ENCODE results near the gene KRT80.

- no peak for TF ChIP-seq CTCF (conservative IDR thresholded peaks at IDR 0.05; ENCODE audit: low read depth in 2 of 2)
- no peak for TF ChIP-seq EZH2phosphoT487 (IDR thresholded peaks at IDR 0.05; ENCODE audit: unreplicated experiment)
- TF ChIP-seq, protein P1, sequence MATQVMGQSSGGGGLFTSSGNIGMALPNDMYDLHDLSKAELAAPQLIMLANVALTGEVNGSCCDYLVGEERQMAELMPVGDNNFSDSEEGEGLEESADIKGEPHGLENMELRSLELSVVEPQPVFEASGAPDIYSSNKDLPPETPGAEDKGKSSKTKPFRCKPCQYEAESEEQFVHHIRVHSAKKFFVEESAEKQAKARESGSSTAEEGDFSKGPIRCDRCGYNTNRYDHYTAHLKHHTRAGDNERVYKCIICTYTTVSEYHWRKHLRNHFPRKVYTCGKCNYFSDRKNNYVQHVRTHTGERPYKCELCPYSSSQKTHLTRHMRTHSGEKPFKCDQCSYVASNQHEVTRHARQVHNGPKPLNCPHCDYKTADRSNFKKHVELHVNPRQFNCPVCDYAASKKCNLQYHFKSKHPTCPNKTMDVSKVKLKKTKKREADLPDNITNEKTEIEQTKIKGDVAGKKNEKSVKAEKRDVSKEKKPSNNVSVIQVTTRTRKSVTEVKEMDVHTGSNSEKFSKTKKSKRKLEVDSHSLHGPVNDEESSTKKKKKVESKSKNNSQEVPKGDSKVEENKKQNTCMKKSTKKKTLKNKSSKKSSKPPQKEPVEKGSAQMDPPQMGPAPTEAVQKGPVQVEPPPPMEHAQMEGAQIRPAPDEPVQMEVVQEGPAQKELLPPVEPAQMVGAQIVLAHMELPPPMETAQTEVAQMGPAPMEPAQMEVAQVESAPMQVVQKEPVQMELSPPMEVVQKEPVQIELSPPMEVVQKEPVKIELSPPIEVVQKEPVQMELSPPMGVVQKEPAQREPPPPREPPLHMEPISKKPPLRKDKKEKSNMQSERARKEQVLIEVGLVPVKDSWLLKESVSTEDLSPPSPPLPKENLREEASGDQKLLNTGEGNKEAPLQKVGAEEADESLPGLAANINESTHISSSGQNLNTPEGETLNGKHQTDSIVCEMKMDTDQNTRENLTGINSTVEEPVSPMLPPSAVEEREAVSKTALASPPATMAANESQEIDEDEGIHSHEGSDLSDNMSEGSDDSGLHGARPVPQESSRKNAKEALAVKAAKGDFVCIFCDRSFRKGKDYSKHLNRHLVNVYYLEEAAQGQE (IDR thresholded peaks at IDR 0.05; ENCODE audit: unreplicated experiment) = no peak
- TF ChIP-seq EZH2 (IDR thresholded peaks at IDR 0.05; ENCODE audit: low read depth, unreplicated experiment) = no peak
- TF ChIP-seq ZNF114 (CRISPR knock-in tag; IDR thresholded peaks at IDR 0.05) = no peak
- no peak for TF ChIP-seq POLR2AphosphoS5 (IDR thresholded peaks at IDR 0.05; ENCODE audit: low read depth)
- no peak for TF ChIP-seq CREB1 (CRISPR knock-in tag; IDR thresholded peaks at IDR 0.05; ENCODE audit: low read depth)
- no peak for TF ChIP-seq STAT1 (IDR thresholded peaks at IDR 0.05; ENCODE audit: unreplicated experiment)
- TF ChIP-seq ETS1 (IDR thresholded peaks at IDR 0.05) = no peak
- TF ChIP-seq, protein P2, sequence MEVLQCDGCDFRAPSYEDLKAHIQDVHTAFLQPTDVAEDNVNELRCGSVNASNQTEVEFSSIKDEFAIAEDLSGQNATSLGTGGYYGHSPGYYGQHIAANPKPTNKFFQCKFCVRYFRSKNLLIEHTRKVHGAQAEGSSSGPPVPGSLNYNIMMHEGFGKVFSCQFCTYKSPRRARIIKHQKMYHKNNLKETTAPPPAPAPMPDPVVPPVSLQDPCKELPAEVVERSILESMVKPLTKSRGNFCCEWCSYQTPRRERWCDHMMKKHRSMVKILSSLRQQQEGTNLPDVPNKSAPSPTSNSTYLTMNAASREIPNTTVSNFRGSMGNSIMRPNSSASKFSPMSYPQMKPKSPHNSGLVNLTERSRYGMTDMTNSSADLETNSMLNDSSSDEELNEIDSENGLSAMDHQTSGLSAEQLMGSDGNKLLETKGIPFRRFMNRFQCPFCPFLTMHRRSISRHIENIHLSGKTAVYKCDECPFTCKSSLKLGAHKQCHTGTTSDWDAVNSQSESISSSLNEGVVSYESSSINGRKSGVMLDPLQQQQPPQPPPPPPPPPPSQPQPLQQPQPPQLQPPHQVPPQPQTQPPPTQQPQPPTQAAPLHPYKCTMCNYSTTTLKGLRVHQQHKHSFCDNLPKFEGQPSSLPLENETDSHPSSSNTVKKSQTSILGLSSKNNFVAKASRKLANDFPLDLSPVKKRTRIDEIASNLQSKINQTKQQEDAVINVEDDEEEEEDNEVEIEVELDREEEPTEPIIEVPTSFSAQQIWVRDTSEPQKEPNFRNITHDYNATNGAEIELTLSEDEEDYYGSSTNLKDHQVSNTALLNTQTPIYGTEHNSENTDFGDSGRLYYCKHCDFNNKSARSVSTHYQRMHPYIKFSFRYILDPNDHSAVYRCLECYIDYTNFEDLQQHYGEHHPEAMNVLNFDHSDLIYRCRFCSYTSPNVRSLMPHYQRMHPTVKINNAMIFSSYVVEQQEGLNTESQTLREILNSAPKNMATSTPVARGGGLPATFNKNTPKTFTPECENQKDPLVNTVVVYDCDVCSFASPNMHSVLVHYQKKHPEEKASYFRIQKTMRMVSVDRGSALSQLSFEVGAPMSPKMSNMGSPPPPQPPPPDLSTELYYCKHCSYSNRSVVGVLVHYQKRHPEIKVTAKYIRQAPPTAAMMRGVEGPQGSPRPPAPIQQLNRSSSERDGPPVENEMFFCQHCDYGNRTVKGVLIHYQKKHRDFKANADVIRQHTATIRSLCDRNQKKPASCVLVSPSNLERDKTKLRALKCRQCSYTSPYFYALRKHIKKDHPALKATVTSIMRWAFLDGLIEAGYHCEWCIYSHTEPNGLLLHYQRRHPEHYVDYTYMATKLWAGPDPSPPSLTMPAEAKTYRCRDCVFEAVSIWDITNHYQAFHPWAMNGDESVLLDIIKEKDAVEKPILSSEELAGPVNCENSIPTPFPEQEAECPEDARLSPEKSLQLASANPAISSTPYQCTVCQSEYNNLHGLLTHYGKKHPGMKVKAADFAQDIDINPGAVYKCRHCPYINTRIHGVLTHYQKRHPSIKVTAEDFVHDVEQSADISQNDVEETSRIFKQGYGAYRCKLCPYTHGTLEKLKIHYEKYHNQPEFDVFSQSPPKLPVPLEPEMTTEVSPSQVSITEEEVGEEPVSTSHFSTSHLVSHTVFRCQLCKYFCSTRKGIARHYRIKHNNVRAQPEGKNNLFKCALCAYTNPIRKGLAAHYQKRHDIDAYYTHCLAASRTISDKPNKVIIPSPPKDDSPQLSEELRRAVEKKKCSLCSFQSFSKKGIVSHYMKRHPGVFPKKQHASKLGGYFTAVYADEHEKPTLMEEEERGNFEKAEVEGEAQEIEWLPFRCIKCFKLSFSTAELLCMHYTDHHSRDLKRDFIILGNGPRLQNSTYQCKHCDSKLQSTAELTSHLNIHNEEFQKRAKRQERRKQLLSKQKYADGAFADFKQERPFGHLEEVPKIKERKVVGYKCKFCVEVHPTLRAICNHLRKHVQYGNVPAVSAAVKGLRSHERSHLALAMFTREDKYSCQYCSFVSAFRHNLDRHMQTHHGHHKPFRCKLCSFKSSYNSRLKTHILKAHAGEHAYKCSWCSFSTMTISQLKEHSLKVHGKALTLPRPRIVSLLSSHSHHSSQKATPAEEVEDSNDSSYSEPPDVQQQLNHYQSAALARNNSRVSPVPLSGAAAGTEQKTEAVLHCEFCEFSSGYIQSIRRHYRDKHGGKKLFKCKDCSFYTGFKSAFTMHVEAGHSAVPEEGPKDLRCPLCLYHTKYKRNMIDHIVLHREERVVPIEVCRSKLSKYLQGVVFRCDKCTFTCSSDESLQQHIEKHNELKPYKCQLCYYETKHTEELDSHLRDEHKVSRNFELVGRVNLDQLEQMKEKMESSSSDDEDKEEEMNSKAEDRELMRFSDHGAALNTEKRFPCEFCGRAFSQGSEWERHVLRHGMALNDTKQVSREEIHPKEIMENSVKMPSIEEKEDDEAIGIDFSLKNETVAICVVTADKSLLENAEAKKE (CRISPR knock-in tag; IDR thresholded peaks at IDR 0.05) = no peak
- TF ChIP-seq NANOG (IDR thresholded peaks at IDR 0.05; ENCODE audit: borderline replicate concordance) = no peak
- TF ChIP-seq ZNF331 (CRISPR knock-in tag; IDR thresholded peaks at IDR 0.05; ENCODE audit: low read depth) = no peak
- TF ChIP-seq JUNB (IDR thresholded peaks at IDR 0.05; ENCODE audit: unreplicated experiment) = no peak
These were observed 27.2 kb downstream of the KRT80 start for GRCh38 chr12:52164624-52165023.

All from GM23338 (cell line).